ENCODE results near the gene SLC22A31.

DNA sequence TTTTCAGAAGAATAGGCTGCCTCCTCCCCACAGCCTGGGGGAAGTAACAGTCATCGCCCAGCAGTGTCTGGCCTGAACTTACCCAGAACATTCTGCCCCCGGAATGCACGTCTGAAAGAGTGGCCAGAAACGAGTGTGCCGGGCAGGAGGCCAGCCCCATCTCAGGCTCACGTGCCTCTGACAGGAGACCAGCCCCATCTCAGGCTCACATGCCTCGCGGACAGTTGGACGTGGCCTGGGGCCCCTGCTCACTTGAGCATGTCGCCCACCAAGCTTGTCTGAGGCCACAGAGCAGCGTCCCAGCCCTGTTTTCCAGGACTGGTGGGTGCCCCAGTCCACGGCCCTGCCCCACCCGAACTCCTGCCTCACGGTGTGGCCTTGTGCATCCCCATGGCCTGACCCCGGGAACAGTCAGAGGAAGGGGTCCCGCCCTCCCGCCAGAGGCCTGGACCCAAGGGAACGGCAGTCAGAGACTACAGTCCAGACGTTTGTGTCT lies 45.1 kb downstream of the SLC22A31 start:
- TF ChIP-seq CTCF (IDR thresholded peaks at IDR 0.05) (no peak), POLR2A (IDR thresholded peaks at IDR 0.05) (no peak)

Data from right lobe of liver (tissue), 4 donors.